Upper lobe of left lung (tissue), 4 donors: ENCODE data around the gene KCNAB1.

Source experiments
- CTCF ChIP-seq, 6 experiments: fragments of 450-650 bp in 4 of 6; fragments of 200-600 bp in 2 of 6; sonication (generic) in 2 of 6; IDR thresholded peaks; one replicate each; pipeline ENCODE4 v1.5.1; 2016 to 2019; ENCODE audit warnings: antibody characterized with exemption in 6 of 6
- POLR2AphosphoS5 ChIP-seq, 2 donors: sonication (generic); formaldehyde crosslinking; IDR thresholded peaks; one replicate each; pipeline ENCODE4 v1.5.1; 2017; ENCODE audit warnings: antibody characterized with exemption in 2 of 2

DNA sequence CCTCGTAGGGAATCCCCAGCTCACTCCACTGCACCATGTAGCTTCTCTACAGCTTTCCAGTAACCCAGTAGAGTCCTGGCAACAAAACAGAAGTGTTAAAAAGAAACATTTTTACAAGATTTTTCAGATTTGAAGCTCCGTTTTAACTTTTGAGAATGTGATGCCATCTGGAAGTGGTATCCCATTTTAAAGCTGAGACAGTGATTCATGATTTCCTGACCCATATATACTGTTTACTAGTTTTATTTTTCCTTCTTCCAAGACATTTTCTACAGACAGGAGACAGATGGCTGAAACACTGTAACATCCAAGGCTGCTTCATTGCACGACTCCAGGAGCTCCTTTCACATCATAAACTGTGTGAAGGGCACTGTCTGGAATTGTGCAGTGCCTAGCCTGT lies 30.3 kb upstream of the KCNAB1 start:
- no peak for TF ChIP-seq CTCF (IDR thresholded peaks at IDR 0.05)
- TF ChIP-seq POLR2AphosphoS5 (IDR thresholded peaks at IDR 0.05): no peak
